ENCODE data around the gene MCM3AP. TPM values are rescaled to one million over a fixed set of nuclear protein-coding genes. Genes with fewer than 3 reads are reported as not detected.

The MCM3AP gene
- total and polyA plus RNA-seq, 9 of the 15 experiments (the other 6 are each of a cell fraction or from before 2014, with no cell fraction given): 6.5 to 179 (median 69.6) TPM

GRCh38 chr21:46323710-46324389, 38.4 kb upstream of the MCM3AP start, which contains the start of the genes C21orf58 and PCNT (continued):
- TF ChIP-seq DLX4 (CRISPR knock-in tag; IDR thresholded peaks at IDR 0.05): no peak
- TF ChIP-seq MYBL2 (IDR thresholded peaks at IDR 0.05; ENCODE audit: low read depth): peak; percentile 98
- TF ChIP-seq MYBL2 (CRISPR knock-in tag; IDR thresholded peaks at IDR 0.05; ENCODE audit: borderline replicate concordance): no peak; the same call in 1 of the 2 replicates
- no peak for TF ChIP-seq TCFL5 (CRISPR knock-in tag; conservative IDR thresholded peaks at IDR 0.05)
- TF ChIP-seq ZBTB2 (IDR thresholded peaks at IDR 0.05): peak; percentile 64; the same call in 1 of the 2 replicates
- TF ChIP-seq NEUROD1 (IDR thresholded peaks at IDR 0.05; ENCODE audit: borderline replicate concordance, low read depth, low read length, partially characterized antibody): peak; percentile 85

GRCh38 chr21:46323227-46323709, 37.9 kb upstream of the MCM3AP start:
- peaks cover 26% of the 10 kb centered on the region for H4K20me1 ChIP-seq (replicated peaks; ENCODE audit: control insufficient read depth, insufficient read depth, low read length)
- POLR2A ChIA-PET: interaction anchor here (0.6 to 1.8 kb wide), 15 partner anchors 10 to 345 kb away, joined by 3 to 12 read pairs (median 4); partner anchors contain the start of genes LSS, MCM3AP and YBEY
- H3K4me3 ChIP-seq: peak overlapping the region; percentile 89
- H3K79me2 ChIP-seq (ENCODE audit: control insufficient read depth, insufficient read depth, low read length): peaks cover 83% of the 10 kb centered on the region
- 0% methylated on average over 29 of the region's 34 CpGs for WGBS (ENCODE audit: insufficient coverage, low coverage, missing lambda C conversion rate)
- H2AFZ ChIP-seq (ENCODE audit: low read depth, low read length): peak overlapping the region; percentile 29; the same call in 1 of the 2 replicates
- intact Hi-C loops (cut with micrococcal nuclease): no loop called here
- H3K9ac ChIP-seq (ENCODE audit: insufficient read depth in 1 of 2, low read depth in 2 of 2, low read length in 2 of 2): peak overlapping the region; percentile 99
- ATAC-seq (no peak), FAIRE-seq (no peak), DNase-seq (ENCODE audit: extremely low read depth in 1 of 4, low spot score in 3 of 4) (no peak)
- peak overlapping the region; percentile 99 for H3K27ac ChIP-seq (ENCODE audit: extremely low read depth, low read depth, low read length)
- no peaks in the 10 kb centered on the region for H3K27me3 ChIP-seq (ENCODE audit: control insufficient read depth in 2 of 2, insufficient read depth in 2 of 2, low read length in 2 of 2)
- in situ Hi-C loops (cut with MboI): no loop called here
- H3K9me1 ChIP-seq (ENCODE audit: control insufficient read depth, insufficient read depth, low read length): no peaks in the 10 kb centered on the region
- BruUV-seq (replicated peaks): no TSS peak
- peaks cover 42% of the 10 kb centered on the region for H3K36me3 ChIP-seq (ENCODE audit: control insufficient read depth, insufficient read depth, low read length)
- CTCF ChIA-PET (ENCODE audit: low intra/inter-chr PET ratio): interaction anchor here (0.6 kb wide), 1 partner anchor 409 kb away, joined by 4 read pairs; no protein-coding TSS in a partner anchor
- no peaks in the 10 kb centered on the region for H3K9me3 ChIP-seq (replicated peaks; ENCODE audit: control insufficient read depth, insufficient read depth, low read depth, low read length)
- H3K4me1 ChIP-seq (replicated peaks in 1 of 2; ENCODE audit: control insufficient read depth in 2 of 2, insufficient read depth in 2 of 2, low read length in 2 of 2): peaks cover 32 to 63% of the 10 kb centered on the region in 2 experiments; a peak in 4 of 5 replicates
- peak overlapping the region; percentile 91 for H3K4me2 ChIP-seq (ENCODE audit: insufficient read depth, low read length)
- TF ChIP-seq SP2 (IDR thresholded peaks at IDR 0.05; ENCODE audit: extremely low read depth, low read depth, low read length, poor library complexity, severe bottlenecking) (no peak), SIN3B (IDR thresholded peaks at IDR 0.05; ENCODE audit: low read depth) (peak; percentile 85; the same call in 1 of the 2 replicates), FOXK2 (conservative IDR thresholded peaks at IDR 0.05 in 1 of 2, IDR thresholded peaks at IDR 0.05 in 1 of 2; ENCODE audit: low read depth in 2 of 2) (no peak)

All from K562 (cell line).